Nephron progenitor cell (in vitro differentiated cells): ENCODE results near the gene MAP2K6.

Experiments used
- DNase-seq: peaks from one replicate; pipeline ENCODE4 v3.0.0; 2021
- H3K27ac Mint-ChIP-seq: 2 replicates; pipeline ENCODE4 v1.8.0; 2021; ENCODE audit warnings: mild to moderate bottlenecking, moderate library complexity, mixed read lengths
- H3K27me3 Mint-ChIP-seq: 2 replicates; pipeline ENCODE4 v1.8.0; 2021; ENCODE audit warnings: mild to moderate bottlenecking, low read depth, mixed read lengths; ENCODE audit not compliant: poor library complexity
- H3K36me3 Mint-ChIP-seq: 2 replicates; pipeline ENCODE4 v1.8.0; 2021; ENCODE audit warnings: low read depth, mixed read lengths
- H3K4me1 Mint-ChIP-seq: 2 replicates; pipeline ENCODE4 v1.8.0; 2021; ENCODE audit warnings: mixed read lengths
- H3K4me3 Mint-ChIP-seq: 2 replicates; pipeline ENCODE4 v1.8.0; 2021; ENCODE audit warnings: mild to moderate bottlenecking, moderate library complexity, mixed read lengths
- H3K9me3 Mint-ChIP-seq: 2 replicates; pipeline ENCODE4 v1.8.0; 2021; ENCODE audit warnings: mild to moderate bottlenecking, moderate library complexity, mixed read lengths
- CTCF ChIP-seq: fragments of 200-600 bp; sonication (generic); IDR thresholded peaks from 2 replicates; pipeline ENCODE4 v1.5.0; 2021; ENCODE audit warnings: antibody characterized with exemption

MAP2K6 gene

GRCh38 chr17:69588827-69589239, 174.3 kb downstream of the MAP2K6 start:
- no peak for DNase-seq
- no peaks in the 10 kb centered on the region for H3K36me3 Mint-ChIP-seq
- H3K27me3 Mint-ChIP-seq, result peaks cover 7% of the 10 kb centered on the region
- no peak for TF ChIP-seq CTCF
- peak overlapping the region; percentile 24 for H3K27ac Mint-ChIP-seq
- peaks cover 14% of the 10 kb centered on the region for H3K4me1 Mint-ChIP-seq
- H3K4me3 Mint-ChIP-seq, result no peak overlapping the region
- peaks cover 13% of the 10 kb centered on the region for H3K9me3 Mint-ChIP-seq

GRCh38 chr17:69590671-69591070, 176.2 kb downstream of the MAP2K6 start:
- Mint-ChIP-seq H3K27me3 (peaks cover 6% of the 10 kb centered on the region), H3K4me3 (no peak overlapping the region), H3K36me3 (no peaks in the 10 kb centered on the region), H3K9me3 (peaks cover 13% of the 10 kb centered on the region), H3K27ac (no peak overlapping the region), H3K4me1 (peaks cover 14% of the 10 kb centered on the region)
- DNase-seq, result no peak
- no peak for TF ChIP-seq CTCF

- H3K4me3 Mint-ChIP-seq, result no peak overlapping the region
- no peak overlapping the region for H3K27ac Mint-ChIP-seq
- peaks cover 13% of the 10 kb centered on the region for H3K9me3 Mint-ChIP-seq
- no peak for TF ChIP-seq CTCF
- peaks cover 6% of the 10 kb centered on the region for H3K27me3 Mint-ChIP-seq
- no peak for DNase-seq
- H3K4me1 Mint-ChIP-seq, result peaks cover 14% of the 10 kb centered on the region
- no peaks in the 10 kb centered on the region for H3K36me3 Mint-ChIP-seq
These were observed 178.3 kb downstream of the MAP2K6 start for GRCh38 chr17:69592692-69593350.

GRCh38 chr17:69593351-69593715, 178.8 kb downstream of the MAP2K6 start:
- DNase-seq, result no peak
- TF ChIP-seq CTCF, result no peak
- Mint-ChIP-seq H3K27ac (no peak overlapping the region), H3K27me3 (peaks cover 6% of the 10 kb centered on the region), H3K4me1 (peaks cover 13% of the 10 kb centered on the region), H3K9me3 (peaks cover 13% of the 10 kb centered on the region), H3K36me3 (no peaks in the 10 kb centered on the region), H3K4me3 (no peak overlapping the region)

GRCh38 chr17:69593716-69594115, 179.2 kb downstream of the MAP2K6 start:
- H3K36me3 Mint-ChIP-seq, result no peaks in the 10 kb centered on the region
- H3K4me3 Mint-ChIP-seq, result no peak overlapping the region
- peaks cover 9% of the 10 kb centered on the region for H3K4me1 Mint-ChIP-seq
- H3K9me3 Mint-ChIP-seq, result peaks cover 13% of the 10 kb centered on the region
- peaks cover 6% of the 10 kb centered on the region for H3K27me3 Mint-ChIP-seq
- no peak for DNase-seq
- H3K27ac Mint-ChIP-seq, result no peak overlapping the region
- no peak for TF ChIP-seq CTCF

- H3K27ac Mint-ChIP-seq, result no peak overlapping the region
- H3K9me3 Mint-ChIP-seq, result peaks cover 13% of the 10 kb centered on the region
- H3K4me3 Mint-ChIP-seq, result no peak overlapping the region
- DNase-seq, result no peak
- H3K27me3 Mint-ChIP-seq, result peaks cover 12% of the 10 kb centered on the region
- no peaks in the 10 kb centered on the region for H3K36me3 Mint-ChIP-seq
- H3K4me1 Mint-ChIP-seq, result no peaks in the 10 kb centered on the region
- TF ChIP-seq CTCF, result no peak
These were observed 180.1 kb downstream of the MAP2K6 start for GRCh38 chr17:69594641-69595040.
